Endothelial cell of umbilical vein (primary cell): ENCODE data around the gene TFG. TPM values are rescaled to one million over a fixed set of nuclear protein-coding genes. Genes with fewer than 3 reads are reported as not detected.

Experiments
- BruUV-seq: library from RNA; stranded (reverse); fragments of 400-500 nt; replicated peaks from 2 replicates; lab custom pipeline; 2021; lab: Mats Ljungman, UMichigan
- CTCF ChIA-PET: fragments of 300-600, 350-600 bp; sonication (Branson Sonifier 250); formaldehyde crosslinking; loops from one replicate; lab custom pipeline; 2021; ENCODE audit warnings: antibody characterized with exemption, inconsistent platforms; lab: Charles Lee
- POLR2A ChIA-PET: fragments of 300-600, 350-600 bp; sonication (Branson Sonifier 250); formaldehyde crosslinking; loops from one replicate; lab custom pipeline; 2021; ENCODE audit warnings: antibody characterized with exemption, inconsistent platforms; lab: Charles Lee
- DNase-seq: peaks from one replicate; pipeline ENCODE4 v3.0.0-alpha.2; 2011; ENCODE audit warnings: low read depth, low spot score
- FAIRE-seq: peaks from 2 replicates; lab custom pipeline; 2011; peaks lifted over from hg19 to GRCh38; lab: Jason Lieb, UNC
- H2AFZ ChIP-seq: 2 replicates; pipeline ENCODE4 v1.6.0; 2012; ENCODE audit warnings: low read depth, low read length, control low read depth, inconsistent platforms
- H3K27ac ChIP-seq: 2 replicates; pipeline ENCODE4 v1.5.1; 2011; ENCODE audit warnings: low read depth, mild to moderate bottlenecking, control low read depth, low read length, moderate library complexity; ENCODE audit not compliant: insufficient read depth
- H3K27me3 ChIP-seq, 2 experiments: 2 replicates each; pipeline versions ENCODE4 v1.6.0 to v1.6.1; 2011; ENCODE audit warnings: low read length in 2 of 2, mixed read lengths in 1 of 2; ENCODE audit not compliant: control insufficient read depth in 2 of 2, insufficient read depth in 2 of 2
- H3K36me3 ChIP-seq, 2 experiments: 2 replicates in 1 of 2; 3 replicates in 1 of 2; pipeline ENCODE4 v1.5.1; 2011; ENCODE audit warnings: low read length in 2 of 2, mild to moderate bottlenecking in 1 of 2, moderate library complexity in 1 of 2; ENCODE audit not compliant: control insufficient read depth in 2 of 2, insufficient read depth in 2 of 2; ENCODE audit errors: extremely low read depth in 1 of 2
- H3K4me1 ChIP-seq: 3 replicates; pipeline ENCODE4 v1.5.1; 2011; ENCODE audit warnings: mild to moderate bottlenecking, low read length; ENCODE audit not compliant: control insufficient read depth, insufficient read depth; ENCODE audit errors: extremely low read depth
- H3K4me2 ChIP-seq: 2 replicates; pipeline ENCODE4 v1.6.1; 2011; ENCODE audit warnings: low read length, control low read depth, mixed read lengths; ENCODE audit not compliant: insufficient read depth
- H3K4me3 ChIP-seq, 3 experiments: fragments of 200-600 bp in 1 of 3; sonication (generic), shearing (Covaris generic) in 1 of 3; replicated peaks in 1 of 3; 2 replicates each; pipeline ENCODE4 v1.5.1; 2011 to 2016; ENCODE audit warnings: control low read depth in 3 of 3, low read length in 3 of 3, mild to moderate bottlenecking in 2 of 3, inconsistent platforms in 1 of 3, low read depth in 1 of 3, moderate library complexity in 1 of 3; ENCODE audit not compliant: insufficient read depth in 1 of 3
- H3K79me2 ChIP-seq: 2 replicates; pipeline ENCODE4 v1.6.0; 2012; ENCODE audit warnings: low read length, inconsistent platforms; ENCODE audit not compliant: control insufficient read depth, insufficient read depth
- H3K9ac ChIP-seq: replicated peaks from 2 replicates; pipeline ENCODE3; 2011; ENCODE audit warnings: low read length, control low read depth; ENCODE audit not compliant: insufficient read depth; ENCODE audit errors: extremely low read depth
- H3K9me1 ChIP-seq: replicated peaks from 3 replicates; pipeline ENCODE4 v1.6.0; 2011; ENCODE audit warnings: mild to moderate bottlenecking, low read length; ENCODE audit not compliant: control insufficient read depth, insufficient read depth; ENCODE audit errors: extremely low read depth
- H3K9me3 ChIP-seq: replicated peaks from 2 replicates; pipeline ENCODE4 v1.5.1; 2012; ENCODE audit warnings: low read length, inconsistent platforms; ENCODE audit not compliant: control insufficient read depth, insufficient read depth
- H4K20me1 ChIP-seq: replicated peaks from 2 replicates; pipeline ENCODE3; 2011; ENCODE audit warnings: mild to moderate bottlenecking, low read length; ENCODE audit not compliant: control insufficient read depth, insufficient read depth; ENCODE audit errors: extremely low read depth
- EZH2 ChIP-seq: IDR thresholded peaks from 2 replicates; pipeline ENCODE4 v1.6.1; 2012; ENCODE audit warnings: borderline replicate concordance, low read depth, mild to moderate bottlenecking, moderate library complexity, low read length, inconsistent platforms; ENCODE audit not compliant: severe bottlenecking
- FOS ChIP-seq: IDR thresholded peaks from 2 replicates; pipeline ENCODE4 v1.6.1; 2011; ENCODE audit warnings: mild to moderate bottlenecking, low read length, moderate library complexity, borderline replicate concordance; ENCODE audit not compliant: insufficient read depth
- GATA2 ChIP-seq: IDR thresholded peaks from 2 replicates; pipeline ENCODE4 v1.7.0; 2011; ENCODE audit warnings: low read depth, mild to moderate bottlenecking, moderate library complexity, mixed read lengths, low read length; ENCODE audit not compliant: insufficient read length, insufficient read depth
- JUN ChIP-seq: IDR thresholded peaks from 2 replicates; pipeline ENCODE4 v1.6.1; 2011; ENCODE audit warnings: borderline replicate concordance, low read depth; ENCODE audit not compliant: insufficient read length, insufficient read depth
- MYC ChIP-seq: IDR thresholded peaks from one replicate; pipeline ENCODE4 v1.6.1; 2011; ENCODE audit warnings: mild to moderate bottlenecking, low read depth, low read length
- POLR2A ChIP-seq: IDR thresholded peaks from 2 replicates; pipeline ENCODE4 v1.6.1; 2012; ENCODE audit warnings: low read depth, mild to moderate bottlenecking, control low read depth, low read length
- dilution Hi-C: fragments of 300-500 bp; cut with MboI; formaldehyde crosslinking; loops from one replicate; pipeline ENCODE4 v1.15.0; 2019; ENCODE audit warnings: low sequenced_read_pairs; ENCODE audit not compliant: extremely low pct_ligation_motif_present
- intact Hi-C: fragments of 100-400 bp; cut with micrococcal nuclease; formaldehyde crosslinking; loops from one replicate; pipeline ENCODE4 v1.10.0; 2022
- polyA plus RNA-seq, 4 experiments: library from polyadenylated mRNA; depleted of rRNA in 3 of 4; stranded (reverse) in 3 of 4; unstranded in 1 of 4; fragments of >200 nt; gene quantifications; 2 replicates each; pipeline versions ENCODE4 v1.2.1 to v1.2.3, GENCODE V29; 2011 to 2012; ENCODE audit warnings: missing spikeins in 1 of 4
- total RNA-seq: library from RNA; stranded (reverse); gene quantifications from 2 replicates; pipeline ENCODE4 v1.2.3, GENCODE V29; 2021
- TF ChIP-seq, protein P1 (sequence below): IDR thresholded peaks from 2 replicates; pipeline ENCODE4 v1.6.1; 2011; ENCODE audit not compliant: insufficient read depth, insufficient read length
- TF ChIP-seq, protein P2 (sequence below), 2 donors: IDR thresholded peaks; 1 replicate in 1 of 2; 2 replicates in 1 of 2; pipeline ENCODE4 v1.5.1; 2011; ENCODE audit warnings: low read length in 2 of 2, mild to moderate bottlenecking in 2 of 2, moderate library complexity in 2 of 2, control low read depth in 1 of 2, inconsistent platforms in 1 of 2, low read depth in 1 of 2; ENCODE audit not compliant: insufficient read depth in 1 of 2; ENCODE audit errors: extremely low read depth in 1 of 2

Gene TFG
- total and polyA plus RNA-seq, 2 donors (not counting 3 experiments of a cell fraction or from before 2014, with no cell fraction given), result 106 to 154 TPM

DNA sequence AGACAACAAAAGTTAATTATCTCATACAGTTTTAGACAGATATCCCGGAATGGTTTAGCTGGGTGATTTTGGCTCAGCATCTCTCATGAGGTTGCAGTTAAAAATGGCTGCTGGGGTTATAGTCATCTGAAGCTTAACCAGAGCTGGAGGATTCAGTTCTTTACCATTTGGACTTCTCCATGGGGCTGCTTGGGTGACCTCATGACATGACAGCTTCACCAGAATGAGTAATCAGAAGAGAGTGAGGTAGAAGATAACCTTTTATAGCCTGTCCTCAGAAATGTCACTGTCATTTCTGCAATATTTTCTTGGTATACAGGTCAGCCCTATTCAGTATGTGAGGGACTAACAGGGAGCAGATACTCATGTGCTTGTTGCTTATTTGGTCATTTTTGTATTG, 30.9 kb downstream of the TFG start:
- dilution Hi-C loops (no loop called here), intact Hi-C loops (loop anchor here (10.0 kb wide), 1 partner anchor 255 kb away; the partner anchor contains the start of gene ABI3BP)
- no peaks in the 10 kb centered on the region for H3K4me1 ChIP-seq
- H2AFZ ChIP-seq, result no peak overlapping the region
- H3K9me1 ChIP-seq, result no peaks in the 10 kb centered on the region
- H3K4me2 ChIP-seq, result no peak overlapping the region
- BruUV-seq, result no TSS peak
- no peaks in the 10 kb centered on the region for H3K9me3 ChIP-seq
- H3K36me3 ChIP-seq, result peaks cover 7 to 42% of the 10 kb centered on the region in 2 experiments
- H3K79me2 ChIP-seq, result peaks cover 11% of the 10 kb centered on the region
- H3K27ac ChIP-seq, result no peak overlapping the region
- TF ChIP-seq MYC (no peak), FOS (no peak), GATA2 (no peak), POLR2A (no peak), JUN (no peak), EZH2 (no peak)
- TF ChIP-seq, protein P1, sequence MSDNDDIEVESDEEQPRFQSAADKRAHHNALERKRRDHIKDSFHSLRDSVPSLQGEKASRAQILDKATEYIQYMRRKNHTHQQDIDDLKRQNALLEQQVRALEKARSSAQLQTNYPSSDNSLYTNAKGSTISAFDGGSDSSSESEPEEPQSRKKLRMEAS, result no peak
- TF ChIP-seq, protein P2, sequence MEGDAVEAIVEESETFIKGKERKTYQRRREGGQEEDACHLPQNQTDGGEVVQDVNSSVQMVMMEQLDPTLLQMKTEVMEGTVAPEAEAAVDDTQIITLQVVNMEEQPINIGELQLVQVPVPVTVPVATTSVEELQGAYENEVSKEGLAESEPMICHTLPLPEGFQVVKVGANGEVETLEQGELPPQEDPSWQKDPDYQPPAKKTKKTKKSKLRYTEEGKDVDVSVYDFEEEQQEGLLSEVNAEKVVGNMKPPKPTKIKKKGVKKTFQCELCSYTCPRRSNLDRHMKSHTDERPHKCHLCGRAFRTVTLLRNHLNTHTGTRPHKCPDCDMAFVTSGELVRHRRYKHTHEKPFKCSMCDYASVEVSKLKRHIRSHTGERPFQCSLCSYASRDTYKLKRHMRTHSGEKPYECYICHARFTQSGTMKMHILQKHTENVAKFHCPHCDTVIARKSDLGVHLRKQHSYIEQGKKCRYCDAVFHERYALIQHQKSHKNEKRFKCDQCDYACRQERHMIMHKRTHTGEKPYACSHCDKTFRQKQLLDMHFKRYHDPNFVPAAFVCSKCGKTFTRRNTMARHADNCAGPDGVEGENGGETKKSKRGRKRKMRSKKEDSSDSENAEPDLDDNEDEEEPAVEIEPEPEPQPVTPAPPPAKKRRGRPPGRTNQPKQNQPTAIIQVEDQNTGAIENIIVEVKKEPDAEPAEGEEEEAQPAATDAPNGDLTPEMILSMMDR (IDR thresholded peaks at IDR 0.05; ENCODE audit: extremely low read depth in 1 of 2, insufficient read depth in 1 of 2, low read depth in 1 of 2, low read length in 2 of 2), result no peak
- DNase-seq (no peak), FAIRE-seq (no peak)
- H3K4me3 ChIP-seq, result no peak overlapping the region
- POLR2A ChIA-PET, result no interaction called here
- H3K27me3 ChIP-seq, result no peaks in the 10 kb centered on the region
- CTCF ChIA-PET, result interaction anchor here (1.3 to 5.2 kb wide), 5 partner anchors 10 to 642 kb away, joined by 3 to 47 read pairs (median 9); no protein-coding TSS in a partner anchor
- H4K20me1 ChIP-seq, result peaks cover 3% of the 10 kb centered on the region
- no peak overlapping the region for H3K9ac ChIP-seq
